Aorta (tissue), 5 donors: ENCODE results near the gene MRPL55. TPM values are rescaled to one million over a fixed set of nuclear protein-coding genes. Genes with fewer than 3 reads are reported as not detected.

Experiments used
- ATAC-seq: fragments of 200-7000 bp; cut with Tn5 transposase; one replicate; pipeline ENCODE4 v1.9.1; 2022; ENCODE audit warnings: moderate library complexity; ENCODE audit not compliant: low FRiP score
- DNase-seq, 2 donors: peaks; one replicate each; pipeline ENCODE4 v3.0.0-alpha.2; 2020
- H3K27ac ChIP-seq, 2 donors: one replicate each; pipeline ENCODE4 v1.5.1; 2013; ENCODE audit warnings: low read length in 2 of 2, mild to moderate bottlenecking in 2 of 2, moderate library complexity in 2 of 2, control low read depth in 1 of 2, inconsistent platforms in 1 of 2, low read depth in 1 of 2
- H3K27me3 ChIP-seq, 2 donors: one replicate each; pipeline ENCODE4 v1.6.1; 2013; ENCODE audit warnings: control low read depth in 1 of 2, low read length in 1 of 2, mild to moderate bottlenecking in 1 of 2, moderate library complexity in 1 of 2; ENCODE audit not compliant: insufficient read depth in 2 of 2, control insufficient read depth in 1 of 2
- H3K36me3 ChIP-seq, 2 donors: one replicate each; pipeline ENCODE4 v1.6.1; 2013; ENCODE audit warnings: control low read depth in 1 of 2, low read length in 1 of 2, mild to moderate bottlenecking in 1 of 2; ENCODE audit not compliant: insufficient read depth in 2 of 2, control insufficient read depth in 1 of 2
- H3K4me1 ChIP-seq, 2 donors: one replicate each; pipeline ENCODE4 v1.6.1; 2013; ENCODE audit warnings: low read length in 2 of 2, control low read depth in 1 of 2, mild to moderate bottlenecking in 1 of 2, moderate library complexity in 1 of 2; ENCODE audit not compliant: insufficient read depth in 2 of 2, control insufficient read depth in 1 of 2
- H3K4me3 ChIP-seq, 2 donors: one replicate each; pipeline ENCODE4 v1.5.1; 2013; ENCODE audit warnings: low read length in 2 of 2, control low read depth in 1 of 2, mild to moderate bottlenecking in 1 of 2
- H3K9me3 ChIP-seq: one replicate; pipeline ENCODE4 v1.6.1; 2013; ENCODE audit warnings: mild to moderate bottlenecking, low read length; ENCODE audit not compliant: control insufficient read depth
- WGBS, 2 donors: extraction: QIAGEN DNeasy Blood & Tissue Kit; methylation state at CpG; one replicate each; pipeline ENCODE4 v1.1.7; 2013; 5-methylcytosine and 5-hydroxymethylcytosine counted together
- intact Hi-C, 2 donors: fragments of 100-400 bp; cut with DNase I; formaldehyde crosslinking; loops; one replicate each; pipeline versions ENCODE4 v1.14.2 to v1.15.0; 2022
- polyA plus RNA-seq, 2 donors: library from polyadenylated mRNA; stranded (reverse); fragments of 200-250 nt; gene quantifications; one replicate each; pipeline ENCODE4 v1.2.3, GENCODE V29; 2013
- total RNA-seq, 2 donors: library from RNA; stranded (reverse); fragmentation: NEBNext Ultra II Directional; extraction: Animal tissue kit (Norgen Biotek cat#: 25700); gene quantifications; one replicate each; pipeline ENCODE4 v1.2.1, GENCODE V29; 2021
- donor health status: healthy with polysubstance abuse.
- donor health status: Bipolar disorder and iron deficiency.
- donor health status: DM: no; HTN: no; CAD: no.
- donor health status: DM: no; HTN: no; CAD: no.
- donor health status: DM: yes; HTN: yes; CAD: no.

The MRPL55 gene
- total and polyA plus RNA-seq, 4 donors, result 27.4 to 152 (median 38.6) TPM

DNA sequence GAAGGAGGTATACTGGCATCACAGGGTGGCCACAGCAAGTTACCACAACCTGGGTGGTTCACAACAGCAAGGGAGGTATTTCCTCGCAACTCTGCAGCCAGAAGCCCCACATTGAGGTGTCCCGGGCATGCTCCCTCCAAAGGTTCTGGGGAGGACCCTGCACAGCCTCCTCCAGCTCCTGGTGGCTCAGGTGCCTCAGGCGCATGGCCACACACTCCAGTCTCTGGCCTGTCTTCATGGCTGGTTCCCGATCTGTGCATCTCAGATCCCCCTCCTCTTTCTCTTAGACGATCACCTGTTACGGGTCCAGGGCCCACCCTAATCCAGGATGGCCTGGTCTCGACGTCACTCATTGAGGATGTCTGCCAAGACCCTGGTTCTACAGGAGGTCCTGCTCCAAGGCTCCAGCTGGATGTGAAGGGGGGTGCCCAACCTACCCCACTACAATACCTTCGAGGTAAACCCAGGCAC is 33.3 kb downstream of the MRPL55 start:
- Histone ChIP-seq H3K4me1 (no peaks in the 10 kb centered on the region), H3K4me3 (no peak overlapping the region), H3K27ac (no peak overlapping the region), H3K36me3 (no peaks in the 10 kb centered on the region), H3K27me3 (no peaks in the 10 kb centered on the region), H3K9me3 (no peaks in the 10 kb centered on the region)
- ATAC-seq (no peak), DNase-seq (peak in 1 of 2 donors; percentile 32)
- intact Hi-C loops, result no loop called here
- WGBS, 2 donors, result 80 to 83% methylated on average over 9 of the region's 9 CpGs

DNA sequence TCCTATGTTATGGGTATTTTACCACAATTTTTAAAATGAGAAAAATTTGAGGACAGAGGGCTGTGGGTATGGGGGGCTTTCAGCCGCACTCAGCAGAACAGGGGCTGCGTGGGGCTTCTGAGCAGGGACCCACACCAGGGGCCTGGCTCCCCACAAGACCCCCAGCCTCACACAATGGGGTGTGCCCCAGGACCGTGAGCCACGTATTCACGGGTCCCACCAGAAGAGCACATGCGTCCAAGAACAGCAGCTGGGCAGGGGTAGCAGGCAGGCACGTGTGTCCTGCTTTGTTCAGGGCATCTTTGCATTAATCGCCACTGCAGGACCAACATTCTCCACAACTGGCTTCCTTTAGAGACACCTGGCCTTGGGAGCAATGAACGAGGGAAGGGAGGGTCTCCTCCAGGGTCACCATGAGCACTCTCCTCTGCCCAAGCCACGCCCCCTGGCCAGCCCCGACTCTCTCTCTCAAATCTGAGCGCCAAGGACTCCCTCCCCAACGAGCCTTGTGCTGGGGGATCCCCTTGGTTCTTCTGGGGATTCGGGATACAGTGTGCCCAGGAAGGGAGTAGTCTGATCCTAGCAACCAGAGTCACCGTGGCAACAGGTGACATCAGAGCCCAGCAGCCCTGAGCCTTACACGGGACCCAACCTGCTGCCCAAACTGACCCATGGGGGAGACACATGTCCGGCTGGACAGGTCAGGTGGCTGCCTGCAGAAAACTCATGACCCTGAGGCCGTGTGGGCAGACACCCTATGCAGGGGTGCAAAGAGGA is 34.0 kb downstream of the MRPL55 start:
- Histone ChIP-seq H3K4me3 (no peak overlapping the region), H3K27me3 (no peaks in the 10 kb centered on the region), H3K36me3 (no peaks in the 10 kb centered on the region), H3K27ac (no peak overlapping the region), H3K9me3 (no peaks in the 10 kb centered on the region), H3K4me1 (no peaks in the 10 kb centered on the region)
- 41 to 43% methylated on average over 18 of the region's 18 CpGs for WGBS, 2 donors
- no peak for ATAC-seq
- intact Hi-C loops, result no loop called here
- DNase-seq, result peak; percentile 45 to 72

DNA sequence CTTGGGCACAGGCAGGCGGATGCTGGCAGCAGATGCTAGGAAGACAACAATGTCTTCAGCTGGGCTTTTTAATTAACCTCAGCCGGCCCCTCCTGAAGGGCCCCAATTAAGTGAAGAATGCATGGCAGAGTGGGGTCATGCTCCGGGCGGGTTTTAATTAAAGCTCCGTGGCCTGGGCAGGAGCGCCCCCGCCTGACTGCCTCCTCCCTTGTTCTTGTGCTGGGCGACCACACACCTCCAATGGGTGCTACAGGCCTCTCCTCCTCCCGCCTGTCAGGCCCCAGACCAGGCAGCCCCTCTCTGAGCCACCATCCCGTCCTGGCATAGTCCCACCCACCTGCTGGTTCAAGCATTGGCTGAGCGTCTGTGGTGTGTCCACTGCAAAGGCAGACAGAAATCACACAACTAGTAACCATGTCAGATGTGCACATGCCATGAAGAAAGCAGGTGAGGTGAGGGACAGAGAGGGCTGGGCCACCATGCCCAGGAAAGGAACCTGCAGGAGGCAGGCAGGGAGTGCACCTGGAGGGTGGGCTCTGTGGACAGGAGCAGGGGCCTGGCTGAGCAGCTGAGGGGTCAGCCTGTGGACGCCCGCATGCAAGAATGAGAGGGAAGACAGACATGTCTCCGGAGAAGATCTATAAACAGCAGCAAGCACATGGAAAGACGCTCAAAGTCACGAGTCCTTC is 35.1 kb downstream of the MRPL55 start:
- Histone ChIP-seq H3K36me3 (no peaks in the 10 kb centered on the region), H3K4me1 (no peaks in the 10 kb centered on the region), H3K27ac (no peak overlapping the region), H3K4me3 (no peak overlapping the region), H3K9me3 (no peaks in the 10 kb centered on the region), H3K27me3 (no peaks in the 10 kb centered on the region)
- intact Hi-C loops, result no loop called here
- ATAC-seq, result no peak
- DNase-seq, result peak in 1 of 2 donors; percentile 46
- WGBS, 2 donors, result 30 to 32% methylated on average over 16 of the region's 16 CpGs

DNA sequence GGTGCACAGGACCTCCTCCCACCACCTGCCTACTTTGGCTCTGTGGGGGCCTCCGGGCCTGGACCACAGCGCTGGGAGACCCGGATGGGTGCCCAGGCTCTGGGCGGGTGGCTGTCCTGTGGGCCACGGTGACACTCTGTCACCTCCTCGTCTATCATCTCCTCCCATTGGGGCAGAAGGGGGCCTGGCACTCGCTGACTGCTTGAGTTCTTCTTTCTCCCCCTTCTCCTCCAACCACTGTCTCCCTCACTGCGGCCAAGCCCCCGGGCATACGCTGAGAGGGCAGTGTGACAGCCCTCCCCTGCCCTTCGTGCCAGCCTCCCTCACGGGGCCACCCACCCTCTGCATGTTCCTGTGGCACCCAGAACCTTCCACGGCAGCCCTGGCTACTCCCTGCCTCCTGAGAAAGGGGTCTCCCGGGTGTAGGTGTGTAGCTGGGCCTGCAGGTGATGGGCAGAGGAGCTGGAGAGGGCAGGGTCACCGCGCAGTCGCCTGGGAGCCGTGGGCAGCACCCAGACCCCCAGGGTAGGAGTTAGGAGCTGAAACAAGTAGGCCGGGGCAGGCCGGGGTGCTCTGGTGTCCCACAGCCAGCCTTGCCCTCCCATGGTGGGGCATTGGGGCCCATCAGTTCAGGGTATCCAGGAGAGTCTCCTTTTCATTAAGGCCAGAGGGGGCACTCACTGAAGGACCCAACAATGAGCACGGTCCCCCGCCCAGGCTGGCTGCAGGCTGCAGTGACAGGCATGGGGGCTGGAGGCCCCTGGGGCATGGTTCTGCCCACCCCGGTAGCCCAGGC is 35.8 kb downstream of the MRPL55 start:
- Histone ChIP-seq H3K4me1 (no peaks in the 10 kb centered on the region), H3K36me3 (no peaks in the 10 kb centered on the region), H3K4me3 (no peak overlapping the region), H3K27me3 (no peaks in the 10 kb centered on the region), H3K9me3 (no peaks in the 10 kb centered on the region), H3K27ac (no peak overlapping the region)
- WGBS, 2 donors, result 52 to 57% methylated on average over 23 of the region's 23 CpGs
- DNase-seq (peak in 1 of 2 donors; percentile 30), ATAC-seq (no peak)
- intact Hi-C loops, result no loop called here

DNA sequence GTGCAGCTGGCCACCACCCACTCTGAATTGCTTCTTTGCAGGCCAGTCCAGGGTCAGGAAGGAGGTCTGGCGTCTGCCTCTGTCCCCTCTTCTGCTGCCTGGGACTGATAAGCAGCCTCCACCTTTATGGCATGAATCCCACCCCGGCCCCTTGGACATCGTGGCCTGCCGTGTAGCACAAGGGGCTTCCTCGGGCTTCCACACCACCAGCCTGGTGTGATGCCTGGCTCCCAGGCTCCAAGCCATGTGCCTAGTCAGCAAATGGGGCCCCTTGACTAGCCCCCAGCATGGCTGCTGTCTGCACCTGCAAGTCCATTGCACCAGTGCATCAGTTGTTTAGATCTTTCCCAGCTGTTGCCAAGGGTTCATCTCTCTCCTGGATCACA is 36.4 kb downstream of the MRPL55 start:
- no peak overlapping the region for H3K27ac ChIP-seq
- no peak overlapping the region for H3K4me3 ChIP-seq
- H3K4me1 ChIP-seq, result no peaks in the 10 kb centered on the region
- ATAC-seq, result no peak
- H3K27me3 ChIP-seq, result no peaks in the 10 kb centered on the region
- peak in 1 of 2 donors; percentile 37 for DNase-seq
- H3K36me3 ChIP-seq, result no peaks in the 10 kb centered on the region
- no peaks in the 10 kb centered on the region for H3K9me3 ChIP-seq
- intact Hi-C loops, result no loop called here
- 43% methylated on average over 5 of the region's 5 CpGs for WGBS, 2 donors

DNA sequence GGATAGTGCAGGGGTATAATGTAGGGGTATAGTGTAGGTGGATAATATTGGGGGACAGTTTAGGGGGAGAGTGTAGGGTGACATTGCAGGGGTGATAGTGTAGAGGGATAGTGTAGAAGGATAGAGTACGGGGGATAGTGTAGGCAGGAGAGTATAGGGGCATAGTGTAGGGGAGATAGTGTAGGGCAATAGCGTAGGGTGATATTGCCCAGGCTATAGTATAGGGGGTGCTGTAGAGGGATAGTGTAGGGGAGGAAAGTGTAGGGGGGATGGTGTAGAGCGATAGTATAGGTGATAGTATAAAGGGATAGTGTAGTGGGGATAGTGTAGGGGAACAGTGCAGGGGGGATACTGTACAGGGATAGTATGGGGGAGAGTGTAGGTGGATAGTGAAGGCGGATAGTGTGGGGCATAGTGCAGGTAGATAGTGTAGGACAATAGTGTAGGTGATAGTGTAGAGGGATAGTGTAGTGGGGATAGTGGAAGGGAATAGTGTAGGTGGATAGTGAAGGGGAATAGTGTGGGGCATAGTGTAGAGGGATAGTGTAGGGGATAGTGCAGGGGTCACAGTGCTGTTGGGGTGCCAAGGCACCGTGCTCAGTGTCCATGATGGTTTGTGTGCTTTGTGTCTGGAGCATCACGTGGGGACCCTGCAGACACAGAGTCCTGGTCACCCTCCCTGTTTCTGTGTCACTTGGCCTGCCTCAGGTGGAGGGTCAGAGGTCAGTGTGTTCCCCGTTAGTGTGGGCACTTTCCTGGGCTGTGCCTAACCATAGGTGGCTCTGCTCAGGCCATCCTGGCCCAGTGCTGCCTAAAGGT is 37.1 kb downstream of the MRPL55 start:
- intact Hi-C loops, result no loop called here
- peak; percentile 8 for ATAC-seq

DNA sequence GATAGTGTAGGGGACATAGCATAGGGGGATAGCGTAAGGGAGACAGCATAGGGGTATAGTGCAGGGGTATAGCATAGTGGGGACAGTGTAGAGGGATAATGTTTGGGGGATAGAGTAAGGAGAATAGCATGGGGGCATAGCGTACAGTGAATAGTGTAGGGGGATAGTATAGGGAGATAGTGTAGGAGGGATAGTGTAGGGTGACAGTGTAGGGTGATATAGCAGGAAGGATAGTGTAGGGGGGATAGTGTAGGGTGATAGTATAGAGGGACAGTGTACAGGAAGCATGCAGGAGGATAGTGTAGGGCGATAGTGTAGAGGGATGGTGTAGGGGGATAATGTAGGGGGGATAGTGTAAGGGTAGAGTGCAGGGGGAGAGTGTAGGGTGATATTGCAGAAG is 38.2 kb downstream of the MRPL55 start:
- ATAC-seq (no peak), DNase-seq (no peak)
- no peaks in the 10 kb centered on the region for H3K9me3 ChIP-seq
- WGBS, 2 donors, result 78 to 81% methylated on average over 3 of the region's 3 CpGs
- no peaks in the 10 kb centered on the region for H3K27me3 ChIP-seq
- H3K27ac ChIP-seq, result no peak overlapping the region
- no peaks in the 10 kb centered on the region for H3K36me3 ChIP-seq
- no peaks in the 10 kb centered on the region for H3K4me1 ChIP-seq
- intact Hi-C loops, result no loop called here
- no peak overlapping the region for H3K4me3 ChIP-seq

More for the DNA sequence above, 37.1 kb downstream of the MRPL55 start:
- Histone ChIP-seq H3K27ac (no peak overlapping the region), H3K9me3 (no peaks in the 10 kb centered on the region), H3K4me3 (no peak overlapping the region), H3K36me3 (no peaks in the 10 kb centered on the region), H3K27me3 (no peaks in the 10 kb centered on the region), H3K4me1 (no peaks in the 10 kb centered on the region)
- DNase-seq, result peak in 1 of 2 donors; percentile 71
- 62 to 64% methylated on average over 7 of the region's 7 CpGs for WGBS, 2 donors

DNA sequence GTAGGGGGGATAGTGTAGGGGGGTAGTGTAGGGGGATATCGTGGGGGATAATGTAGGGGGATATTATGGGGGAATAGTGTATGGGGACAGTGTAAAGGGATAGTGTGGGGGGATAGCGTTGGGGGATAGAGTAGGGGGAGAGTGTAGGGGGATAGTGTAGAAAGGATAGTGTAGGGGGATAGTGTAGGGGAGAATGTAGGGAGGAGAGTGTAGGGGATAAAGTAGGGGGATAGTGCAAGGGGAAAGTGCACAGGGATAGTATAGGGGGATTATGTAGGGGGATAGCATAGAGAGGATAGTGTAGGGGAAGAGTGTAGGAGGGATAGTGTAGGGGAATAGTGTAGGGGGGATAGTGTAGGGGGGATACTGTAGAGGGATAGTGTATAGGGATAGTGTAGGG is 38.9 kb downstream of the MRPL55 start:
- Histone ChIP-seq H3K36me3 (no peaks in the 10 kb centered on the region), H3K27ac (no peak overlapping the region), H3K4me3 (no peak overlapping the region), H3K9me3 (no peaks in the 10 kb centered on the region), H3K4me1 (no peaks in the 10 kb centered on the region), H3K27me3 (no peaks in the 10 kb centered on the region)
- ATAC-seq, result no peak
- 53 to 57% methylated on average over 2 of the region's 2 CpGs for WGBS, 2 donors
- intact Hi-C loops, result no loop called here
- no peak for DNase-seq
